ENCODE data around the gene ACAN. TPM values are rescaled to one million over a fixed set of nuclear protein-coding genes. Genes with fewer than 3 reads are reported as not detected.
"Not testable (repeated sequence)": the region's sequence is repeated elsewhere in the genome, so short reads cannot be mapped to it uniquely, and the experiment has no call there.

The ACAN gene
- total RNA-seq, 1 experiment from 2014 or later = not detected

GRCh38 chr15:88908697-88909621, 105.7 kb downstream of the ACAN start:
- H3K27ac ChIP-seq = no peak overlapping the region
- peaks cover 70% of the 10 kb centered on the region for H3K36me3 ChIP-seq
- no peaks in the 10 kb centered on the region for H3K9me3 ChIP-seq (replicated peaks)
- no peak overlapping the region for H3K4me3 ChIP-seq
- no peaks in the 10 kb centered on the region for H3K27me3 ChIP-seq (replicated peaks)
- no peak for DNase-seq (ENCODE audit: low read depth in 1 of 2, low spot score in 2 of 2)
- H3K4me1 ChIP-seq (replicated peaks) = peaks cover 26% of the 10 kb centered on the region

- H3K27ac ChIP-seq = no peak overlapping the region
- DNase-seq (ENCODE audit: low read depth in 1 of 2, low spot score in 2 of 2) = no peak
- H3K27me3 ChIP-seq (replicated peaks) = no peaks in the 10 kb centered on the region
- H3K4me1 ChIP-seq (replicated peaks) = peaks cover 21% of the 10 kb centered on the region
- H3K36me3 ChIP-seq = peaks cover 60% of the 10 kb centered on the region
- no peak overlapping the region for H3K4me3 ChIP-seq
- H3K9me3 ChIP-seq (replicated peaks) = no peaks in the 10 kb centered on the region
These were observed 107.0 kb downstream of the ACAN start for GRCh38 chr15:88909956-88910831.

GRCh38 chr15:88911766-88912118, 108.5 kb downstream of the ACAN start:
- Histone ChIP-seq H3K27me3 (replicated peaks) (no peaks in the 10 kb centered on the region), H3K36me3 (peaks cover 46% of the 10 kb centered on the region), H3K9me3 (replicated peaks) (no peaks in the 10 kb centered on the region), H3K27ac (no peak overlapping the region), H3K4me3 (peak overlapping the region; percentile 65), H3K4me1 (replicated peaks) (peaks cover 21% of the 10 kb centered on the region)
- DNase-seq (ENCODE audit: low read depth in 1 of 2, low spot score in 2 of 2) = no peak

GRCh38 chr15:88912500-88912921, 109.3 kb downstream of the ACAN start:
- peaks cover 21% of the 10 kb centered on the region for H3K4me1 ChIP-seq (replicated peaks)
- peak in 1 of 2 experiments; percentile 55 for DNase-seq (ENCODE audit: low read depth in 1 of 2, low spot score in 2 of 2)
- H3K9me3 ChIP-seq (replicated peaks) = no peaks in the 10 kb centered on the region
- H3K36me3 ChIP-seq = peaks cover 39% of the 10 kb centered on the region
- peak overlapping the region; percentile 73; the same call in 1 of the 2 replicates for H3K27ac ChIP-seq
- H3K27me3 ChIP-seq (replicated peaks) = no peaks in the 10 kb centered on the region
- H3K4me3 ChIP-seq = peak overlapping the region; percentile 65

GRCh38 chr15:88913017-88913849, 110.0 kb downstream of the ACAN start, which contains the start of gene MFGE8:
MFGE8 (minus strand) TSS chr15:88913379; CDS start chr15:88913319, 60 bp downstream.
- Histone ChIP-seq H3K36me3 (peaks cover 32% of the 10 kb centered on the region), H3K9me3 (replicated peaks) (no peaks in the 10 kb centered on the region), H3K4me1 (replicated peaks) (peaks cover 26% of the 10 kb centered on the region), H3K27me3 (replicated peaks) (no peaks in the 10 kb centered on the region), H3K27ac (peak within 1 kb of the TSS; percentile 73), H3K4me3 (peak within 1 kb of the TSS; percentile 65)
- DNase-seq (ENCODE audit: low read depth in 1 of 2, low spot score in 2 of 2) = peak; percentile 81 to 83

GRCh38 chr15:88913850-88914169, 110.6 kb downstream of the ACAN start:
- peak overlapping the region; percentile 73 for H3K27ac ChIP-seq
- H3K9me3 ChIP-seq (replicated peaks) = no peaks in the 10 kb centered on the region
- peak overlapping the region; percentile 65 for H3K4me3 ChIP-seq
- DNase-seq (ENCODE audit: low read depth in 1 of 2, low spot score in 2 of 2) = no peak
- H3K4me1 ChIP-seq (replicated peaks) = peaks cover 32% of the 10 kb centered on the region
- H3K27me3 ChIP-seq (replicated peaks) = no peaks in the 10 kb centered on the region
- H3K36me3 ChIP-seq = peaks cover 26% of the 10 kb centered on the region

- H3K4me1 ChIP-seq (replicated peaks) = peaks cover 47% of the 10 kb centered on the region
- DNase-seq (ENCODE audit: low read depth in 1 of 2, low spot score in 2 of 2) = no peak
- no peaks in the 10 kb centered on the region for H3K9me3 ChIP-seq (replicated peaks)
These were observed 112.1 kb downstream of the ACAN start for GRCh38 chr15:88915354-88915753.

GRCh38 chr15:88917760-88918159, 114.5 kb downstream of the ACAN start:
- H3K4me3 ChIP-seq = no peak overlapping the region
- peaks cover 44% of the 10 kb centered on the region for H3K4me1 ChIP-seq (replicated peaks)
- no peaks in the 10 kb centered on the region; the same call in 1 of the 2 replicates for H3K36me3 ChIP-seq
- no peak for DNase-seq (ENCODE audit: low read depth in 1 of 2, low spot score in 2 of 2)
- no peaks in the 10 kb centered on the region for H3K27me3 ChIP-seq (replicated peaks)
- no peaks in the 10 kb centered on the region for H3K9me3 ChIP-seq (replicated peaks)
- H3K27ac ChIP-seq = no peak overlapping the region

More at GRCh38 chr15:88915354-88915753, 112.1 kb downstream of the ACAN start:
- no peaks in the 10 kb centered on the region for H3K27me3 ChIP-seq (replicated peaks)
- H3K4me3 ChIP-seq = no peak overlapping the region
- peaks cover 11% of the 10 kb centered on the region for H3K36me3 ChIP-seq
- no peak overlapping the region for H3K27ac ChIP-seq

GRCh38 chr15:88918738-88919137, 115.5 kb downstream of the ACAN start:
- peaks cover 41% of the 10 kb centered on the region for H3K4me1 ChIP-seq (replicated peaks)
- H3K27me3 ChIP-seq (replicated peaks) = no peaks in the 10 kb centered on the region
- H3K4me3 ChIP-seq = no peak overlapping the region
- H3K9me3 ChIP-seq (replicated peaks) = no peaks in the 10 kb centered on the region
- peak overlapping the region; percentile 62 for H3K27ac ChIP-seq
- DNase-seq (ENCODE audit: low read depth in 1 of 2, low spot score in 2 of 2) = peak; percentile 87 to 92
- H3K36me3 ChIP-seq = no peaks in the 10 kb centered on the region

GRCh38 chr15:88920186-88920891, 117.1 kb downstream of the ACAN start:
- DNase-seq (ENCODE audit: low read depth in 1 of 2, low spot score in 2 of 2) = peak; percentile 59 to 83
- H3K36me3 ChIP-seq = no peaks in the 10 kb centered on the region
- peaks cover 41% of the 10 kb centered on the region for H3K4me1 ChIP-seq (replicated peaks)
- no peak overlapping the region for H3K4me3 ChIP-seq
- no peaks in the 10 kb centered on the region for H3K9me3 ChIP-seq (replicated peaks)
- H3K27ac ChIP-seq = peak overlapping the region; percentile 60
- H3K27me3 ChIP-seq (replicated peaks) = no peaks in the 10 kb centered on the region

GRCh38 chr15:88920892-88921435, 117.7 kb downstream of the ACAN start:
- peak in 1 of 2 experiments; percentile 49 for DNase-seq (ENCODE audit: low read depth in 1 of 2, low spot score in 2 of 2)
- Histone ChIP-seq H3K4me1 (replicated peaks) (peaks cover 41% of the 10 kb centered on the region), H3K27ac (peak overlapping the region; percentile 60)
- H3K36me3 ChIP-seq; H3K27me3 ChIP-seq (replicated peaks); H3K9me3 ChIP-seq (replicated peaks); H3K4me3 ChIP-seq: not testable (repeated sequence)
